Measurements from ENCODE around the gene TAF15. TPM values are rescaled to one million over a fixed set of nuclear protein-coding genes. Genes with fewer than 3 reads are reported as not detected.

Gene TAF15
- polyA plus RNA-seq, 1 donor from 2014 or later = 45.8 TPM

DNA sequence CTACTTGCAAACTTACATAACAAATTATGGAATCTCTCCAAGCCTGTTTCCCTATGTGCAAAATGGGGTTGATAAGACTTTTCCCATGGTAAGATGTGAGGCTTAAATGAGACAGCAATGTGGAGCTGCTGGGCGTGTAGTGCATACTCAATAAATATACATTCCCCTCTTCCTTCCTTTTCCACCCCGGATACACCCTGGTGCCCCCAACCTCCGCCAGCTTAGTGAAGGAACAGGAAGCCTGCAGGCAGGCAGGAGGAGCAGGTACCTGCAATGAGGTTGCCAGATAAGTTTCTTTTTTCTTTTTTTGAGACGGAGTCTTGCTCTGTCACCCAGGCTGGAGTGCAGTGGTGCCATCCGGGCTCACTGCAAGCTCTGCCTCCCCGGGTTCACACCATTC lies 33.7 kb upstream of the TAF15 start:
- Histone ChIP-seq H3K27me3 (ENCODE audit: insufficient read depth, low read depth, low read length) (no peaks in the 10 kb centered on the region), H3F3A (ENCODE audit: insufficient read depth, low read length, poor library complexity, severe bottlenecking) (no peaks in the 10 kb centered on the region), H2AFZ (ENCODE audit: low read depth, low read length) (no peak overlapping the region), H3K4me3 (ENCODE audit: low read length) (no peak overlapping the region), H3K9me3 (ENCODE audit: low read length) (no peaks in the 10 kb centered on the region), H3K79me2 (replicated peaks; ENCODE audit: insufficient read depth, low read length) (no peaks in the 10 kb centered on the region), H3K36me3 (ENCODE audit: insufficient read depth, low read length) (no peaks in the 10 kb centered on the region), H4K20me1 (ENCODE audit: insufficient read depth) (no peaks in the 10 kb centered on the region), H3K4me2 (ENCODE audit: low read length) (no peak overlapping the region), H3K9me2 (ENCODE audit: insufficient read depth, low read length) (no peaks in the 10 kb centered on the region), H3K9ac (ENCODE audit: low read length) (no peak overlapping the region), H3K27ac (ENCODE audit: low read length) (no peak overlapping the region)
- TF ChIP-seq, protein P1, sequence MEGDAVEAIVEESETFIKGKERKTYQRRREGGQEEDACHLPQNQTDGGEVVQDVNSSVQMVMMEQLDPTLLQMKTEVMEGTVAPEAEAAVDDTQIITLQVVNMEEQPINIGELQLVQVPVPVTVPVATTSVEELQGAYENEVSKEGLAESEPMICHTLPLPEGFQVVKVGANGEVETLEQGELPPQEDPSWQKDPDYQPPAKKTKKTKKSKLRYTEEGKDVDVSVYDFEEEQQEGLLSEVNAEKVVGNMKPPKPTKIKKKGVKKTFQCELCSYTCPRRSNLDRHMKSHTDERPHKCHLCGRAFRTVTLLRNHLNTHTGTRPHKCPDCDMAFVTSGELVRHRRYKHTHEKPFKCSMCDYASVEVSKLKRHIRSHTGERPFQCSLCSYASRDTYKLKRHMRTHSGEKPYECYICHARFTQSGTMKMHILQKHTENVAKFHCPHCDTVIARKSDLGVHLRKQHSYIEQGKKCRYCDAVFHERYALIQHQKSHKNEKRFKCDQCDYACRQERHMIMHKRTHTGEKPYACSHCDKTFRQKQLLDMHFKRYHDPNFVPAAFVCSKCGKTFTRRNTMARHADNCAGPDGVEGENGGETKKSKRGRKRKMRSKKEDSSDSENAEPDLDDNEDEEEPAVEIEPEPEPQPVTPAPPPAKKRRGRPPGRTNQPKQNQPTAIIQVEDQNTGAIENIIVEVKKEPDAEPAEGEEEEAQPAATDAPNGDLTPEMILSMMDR (IDR thresholded peaks at IDR 0.05; ENCODE audit: poor library complexity, severe bottlenecking) = no peak
- TF ChIP-seq EP300 (conservative IDR thresholded peaks at IDR 0.05; ENCODE audit: poor library complexity, severe bottlenecking) (no peak), POLR2AphosphoS5 (IDR thresholded peaks at IDR 0.05) (no peak), SMC3 (conservative IDR thresholded peaks at IDR 0.05; ENCODE audit: poor library complexity) (no peak)

DNA sequence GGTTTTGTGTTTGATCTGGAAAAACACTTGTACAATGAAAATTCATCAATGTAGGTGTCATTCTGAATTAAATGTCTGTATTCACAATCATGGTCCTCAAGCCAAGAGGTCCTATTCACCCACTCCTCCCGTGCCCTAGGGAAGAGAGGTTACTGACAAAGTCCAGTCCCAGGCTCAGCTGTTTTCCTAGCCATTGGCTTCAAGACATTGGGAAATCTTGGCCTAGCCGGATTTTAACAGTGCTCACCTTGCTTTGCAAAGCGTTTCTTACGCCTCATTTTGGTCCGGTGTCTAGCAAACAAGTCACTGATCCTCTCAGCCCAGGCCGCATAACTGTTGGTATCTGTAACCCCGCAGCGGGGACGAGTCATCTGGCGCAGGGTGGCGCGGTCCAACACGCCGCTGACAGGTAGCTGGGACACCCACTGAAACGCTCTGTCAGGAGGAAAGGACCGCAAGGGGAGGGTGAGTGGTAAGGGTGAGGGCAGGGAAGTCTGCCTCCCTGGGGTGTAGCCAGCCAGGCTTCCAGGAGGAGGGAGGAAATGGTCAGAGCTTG lies 30.6 kb upstream of the TAF15 start:
- Histone ChIP-seq H3K36me3 (ENCODE audit: insufficient read depth, low read length) (no peaks in the 10 kb centered on the region), H3F3A (ENCODE audit: insufficient read depth, low read length, poor library complexity, severe bottlenecking) (no peaks in the 10 kb centered on the region), H3K79me2 (replicated peaks; ENCODE audit: insufficient read depth, low read length) (no peaks in the 10 kb centered on the region), H3K27me3 (ENCODE audit: insufficient read depth, low read depth, low read length) (no peaks in the 10 kb centered on the region), H3K9me3 (ENCODE audit: low read length) (no peaks in the 10 kb centered on the region), H3K27ac (ENCODE audit: low read length) (no peak overlapping the region), H3K4me2 (ENCODE audit: low read length) (no peak overlapping the region), H4K20me1 (ENCODE audit: insufficient read depth) (no peaks in the 10 kb centered on the region), H3K9me2 (ENCODE audit: insufficient read depth, low read length) (no peaks in the 10 kb centered on the region), H3K9ac (ENCODE audit: low read length) (no peak overlapping the region), H2AFZ (ENCODE audit: low read depth, low read length) (no peak overlapping the region), H3K4me3 (ENCODE audit: low read length) (no peak overlapping the region)
- TF ChIP-seq, protein P2, sequence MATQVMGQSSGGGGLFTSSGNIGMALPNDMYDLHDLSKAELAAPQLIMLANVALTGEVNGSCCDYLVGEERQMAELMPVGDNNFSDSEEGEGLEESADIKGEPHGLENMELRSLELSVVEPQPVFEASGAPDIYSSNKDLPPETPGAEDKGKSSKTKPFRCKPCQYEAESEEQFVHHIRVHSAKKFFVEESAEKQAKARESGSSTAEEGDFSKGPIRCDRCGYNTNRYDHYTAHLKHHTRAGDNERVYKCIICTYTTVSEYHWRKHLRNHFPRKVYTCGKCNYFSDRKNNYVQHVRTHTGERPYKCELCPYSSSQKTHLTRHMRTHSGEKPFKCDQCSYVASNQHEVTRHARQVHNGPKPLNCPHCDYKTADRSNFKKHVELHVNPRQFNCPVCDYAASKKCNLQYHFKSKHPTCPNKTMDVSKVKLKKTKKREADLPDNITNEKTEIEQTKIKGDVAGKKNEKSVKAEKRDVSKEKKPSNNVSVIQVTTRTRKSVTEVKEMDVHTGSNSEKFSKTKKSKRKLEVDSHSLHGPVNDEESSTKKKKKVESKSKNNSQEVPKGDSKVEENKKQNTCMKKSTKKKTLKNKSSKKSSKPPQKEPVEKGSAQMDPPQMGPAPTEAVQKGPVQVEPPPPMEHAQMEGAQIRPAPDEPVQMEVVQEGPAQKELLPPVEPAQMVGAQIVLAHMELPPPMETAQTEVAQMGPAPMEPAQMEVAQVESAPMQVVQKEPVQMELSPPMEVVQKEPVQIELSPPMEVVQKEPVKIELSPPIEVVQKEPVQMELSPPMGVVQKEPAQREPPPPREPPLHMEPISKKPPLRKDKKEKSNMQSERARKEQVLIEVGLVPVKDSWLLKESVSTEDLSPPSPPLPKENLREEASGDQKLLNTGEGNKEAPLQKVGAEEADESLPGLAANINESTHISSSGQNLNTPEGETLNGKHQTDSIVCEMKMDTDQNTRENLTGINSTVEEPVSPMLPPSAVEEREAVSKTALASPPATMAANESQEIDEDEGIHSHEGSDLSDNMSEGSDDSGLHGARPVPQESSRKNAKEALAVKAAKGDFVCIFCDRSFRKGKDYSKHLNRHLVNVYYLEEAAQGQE (IDR thresholded peaks at IDR 0.05; ENCODE audit: borderline replicate concordance) = no peak
- TF ChIP-seq EZH2 (IDR thresholded peaks at IDR 0.05; ENCODE audit: borderline replicate concordance, insufficient read depth, low read length, poor library complexity, severe bottlenecking) (no peak), SMC3 (conservative IDR thresholded peaks at IDR 0.05; ENCODE audit: poor library complexity) (no peak), TAF1 (IDR thresholded peaks at IDR 0.05; ENCODE audit: low read depth) (no peak)
- TF ChIP-seq, protein P1 (IDR thresholded peaks at IDR 0.05; ENCODE audit: poor library complexity, severe bottlenecking) = no peak
